GM21390 (cell line): ENCODE results near the gene SMIM44.
"Not testable (repeated sequence)": the region's sequence is repeated elsewhere in the genome, so short reads cannot be mapped to it uniquely, and the experiment has no call there.

Experiments
- ATAC-seq: cut with Tn5 transposase; IDR thresholded peaks from one replicate; pipeline ENCODE4 v1.9.1; 2021; ENCODE audit not compliant: unreplicated experiment

Gene SMIM44

DNA sequence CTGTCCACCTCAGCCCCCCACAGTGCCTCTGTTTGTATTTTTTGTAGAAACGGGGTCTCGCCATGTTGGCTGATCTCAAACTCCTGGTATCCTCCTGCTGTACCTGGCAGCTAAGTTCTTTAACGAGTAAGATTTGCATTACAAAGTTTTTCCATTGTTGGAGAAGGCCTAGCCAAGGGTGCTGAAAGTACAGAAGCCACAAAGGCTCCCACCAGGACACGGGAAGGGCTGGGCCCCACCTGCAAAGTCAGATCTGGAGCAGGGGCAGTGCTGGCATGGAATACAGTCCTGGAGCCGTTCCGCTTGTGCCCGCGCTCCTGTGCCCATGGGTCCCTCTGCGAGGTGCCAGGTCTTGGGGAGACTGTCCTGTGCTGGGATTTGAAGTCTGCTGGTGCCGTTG is 35.0 kb upstream of the SMIM44 start:
- no peak for ATAC-seq

DNA sequence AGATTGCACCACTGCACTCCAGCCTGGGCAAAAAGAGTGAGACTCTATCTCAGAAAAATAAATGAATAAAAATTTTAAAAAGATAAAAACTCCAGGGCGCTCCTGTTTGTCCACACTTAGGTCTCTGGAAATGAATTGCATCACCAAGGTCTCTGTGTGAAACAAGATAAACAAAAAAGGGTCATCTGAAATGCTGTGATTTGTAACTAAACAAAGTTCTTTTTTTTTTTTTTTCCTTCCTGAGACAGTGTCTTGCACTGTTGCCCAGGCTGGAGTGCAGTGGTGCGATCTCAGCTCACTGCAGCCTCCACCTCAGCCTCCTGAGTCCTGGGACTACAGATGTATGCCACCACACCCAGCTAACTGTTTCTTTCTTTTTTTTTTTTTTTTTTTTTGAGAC is 34.4 kb upstream of the SMIM44 start:
- ATAC-seq, result no peak

GRCh38 chr19:3516675-3517207 is 33.5 kb upstream of the SMIM44 start:
- no peak for ATAC-seq

DNA sequence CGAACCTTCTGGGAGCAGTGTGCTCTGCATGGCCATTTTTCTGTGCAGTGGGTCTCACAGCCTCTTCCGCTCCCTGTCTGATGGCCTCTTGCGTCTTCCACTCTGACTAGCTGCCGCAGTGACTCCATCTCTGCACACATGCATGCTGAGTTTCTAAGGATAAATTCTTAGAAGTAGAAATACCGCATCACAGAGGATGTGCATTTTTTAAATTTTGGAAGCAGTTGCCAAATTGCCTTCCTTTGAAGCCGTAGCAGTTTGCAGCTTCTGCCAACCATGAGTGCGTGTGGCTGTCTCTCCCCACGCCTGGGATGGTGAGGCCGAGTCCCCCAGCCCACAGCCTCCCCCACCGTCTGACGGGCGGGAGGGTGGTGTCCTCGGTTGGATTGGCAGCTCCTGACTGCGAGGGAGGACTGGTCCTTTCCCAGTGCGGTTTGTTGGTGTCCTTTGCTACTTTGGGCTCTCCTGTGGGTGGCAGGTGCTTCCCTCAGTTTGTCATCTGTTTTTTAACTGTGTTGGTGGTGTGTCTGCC is 32.7 kb upstream of the SMIM44 start:
- ATAC-seq, result no peak

GRCh38 chr19:3514930-3515329 is 31.7 kb upstream of the SMIM44 start:
- ATAC-seq, result no peak

DNA sequence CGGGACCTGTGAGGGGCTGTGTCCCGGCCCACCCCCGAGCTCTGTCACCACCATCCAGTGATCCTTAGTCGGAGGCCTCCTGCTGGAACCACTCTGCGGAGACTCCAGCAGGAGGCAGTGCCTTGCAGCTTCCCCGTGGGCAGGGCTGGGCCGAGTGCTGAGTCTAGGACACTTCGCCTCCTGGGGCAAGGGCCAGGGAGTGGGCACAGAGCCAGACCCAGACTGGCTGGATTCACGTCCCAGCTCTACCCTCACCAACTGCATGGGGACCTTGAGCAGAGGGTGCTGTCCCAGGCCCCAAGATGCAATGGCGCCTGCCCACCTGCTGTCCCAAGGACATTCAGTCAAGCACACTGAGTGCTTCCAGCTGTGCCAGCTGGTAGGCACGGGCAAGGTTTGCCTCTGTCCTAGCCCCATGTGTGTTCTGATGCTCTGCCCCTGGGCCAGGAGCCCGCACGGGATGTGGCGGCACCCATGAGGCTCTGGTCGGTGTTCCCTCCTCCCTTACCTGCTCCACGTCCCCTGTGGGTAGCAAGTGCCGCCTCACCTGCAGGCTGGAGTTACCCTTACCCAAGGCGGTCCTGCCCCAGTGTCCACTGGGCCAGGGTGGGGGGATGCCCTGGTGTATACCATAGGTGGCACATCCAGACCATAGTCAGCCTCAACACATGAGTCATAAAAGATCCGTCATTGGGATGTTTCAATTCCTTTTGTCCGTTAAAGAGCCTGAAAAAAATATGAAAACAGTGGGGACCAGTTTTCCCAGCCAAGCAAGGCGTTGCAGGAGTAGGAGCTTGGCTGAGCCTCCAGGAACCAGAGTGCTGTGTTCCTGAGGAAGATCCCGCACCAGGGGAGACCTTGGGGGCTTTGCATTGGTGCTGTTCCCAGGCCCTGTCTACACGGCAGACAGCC is 30.2 kb upstream of the SMIM44 start:
- no peak for ATAC-seq

DNA sequence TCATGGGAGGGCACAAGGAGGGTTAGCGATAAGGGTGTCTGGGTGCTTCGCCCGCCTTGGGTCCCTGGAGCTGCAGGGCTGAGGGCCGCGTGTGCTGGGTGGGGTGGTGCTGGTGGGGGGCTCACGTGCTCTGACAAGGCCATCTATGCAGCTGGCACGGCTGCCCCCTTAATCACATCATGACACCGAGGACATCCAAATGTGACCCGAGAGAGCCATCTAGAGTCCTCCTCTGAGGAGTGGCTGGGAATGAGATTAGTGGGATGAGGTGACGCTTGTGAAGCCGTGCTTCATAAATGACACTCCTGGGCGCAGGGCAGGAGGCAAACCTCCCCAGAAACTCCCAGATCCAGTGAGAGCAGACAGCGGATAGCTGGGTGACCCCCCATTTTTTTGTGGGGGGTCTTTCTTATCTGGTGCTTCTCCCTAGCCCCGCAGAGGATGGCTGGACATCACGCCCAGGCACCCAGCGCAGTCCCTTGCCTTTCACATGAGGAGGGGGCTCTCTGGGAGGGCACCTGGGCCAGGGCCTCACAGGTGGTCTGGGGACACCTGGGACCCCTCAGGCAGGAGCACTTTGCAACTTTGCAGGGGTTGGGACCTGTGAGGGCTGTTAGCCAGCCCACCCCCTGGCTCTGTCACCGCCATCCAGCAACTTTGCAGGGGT is 29.5 kb upstream of the SMIM44 start:
- ATAC-seq, result no peak

DNA sequence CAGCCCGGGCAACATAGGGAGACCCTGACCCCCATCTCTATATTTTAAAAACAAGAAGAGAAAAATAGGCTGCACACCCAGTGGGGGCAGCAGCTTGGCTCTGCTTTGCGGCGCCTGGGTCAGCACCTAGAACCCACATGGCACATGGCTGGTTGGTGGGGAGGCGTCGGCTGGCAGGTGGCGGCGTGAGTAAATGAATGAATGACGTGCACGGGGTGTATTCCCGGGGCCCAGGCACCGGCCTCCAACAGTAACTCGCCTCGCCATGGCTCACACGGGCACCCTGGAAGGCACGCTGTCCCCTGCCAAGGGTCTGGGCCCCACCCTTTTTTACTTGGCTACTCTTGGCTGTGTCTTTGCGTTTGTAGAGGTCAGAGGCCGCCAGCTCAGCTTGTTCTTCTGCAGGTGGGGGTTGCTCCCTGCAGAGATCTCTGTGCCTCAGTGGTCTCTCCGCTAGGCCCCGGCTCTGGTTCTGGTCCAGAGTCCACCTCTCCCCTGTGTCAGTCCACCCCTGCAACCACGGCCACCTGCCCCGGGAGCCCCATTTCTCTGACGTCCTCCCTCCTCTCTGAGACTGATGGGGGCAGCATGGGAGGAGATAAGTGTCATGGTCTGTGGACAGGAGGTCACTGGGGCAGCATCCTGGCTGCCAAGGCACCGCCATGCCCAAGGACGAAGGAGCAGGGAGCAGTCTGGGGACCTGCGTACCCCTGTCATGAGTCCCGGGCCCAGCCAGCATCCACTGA is 28.4 kb upstream of the SMIM44 start:
- ATAC-seq, result no peak

DNA sequence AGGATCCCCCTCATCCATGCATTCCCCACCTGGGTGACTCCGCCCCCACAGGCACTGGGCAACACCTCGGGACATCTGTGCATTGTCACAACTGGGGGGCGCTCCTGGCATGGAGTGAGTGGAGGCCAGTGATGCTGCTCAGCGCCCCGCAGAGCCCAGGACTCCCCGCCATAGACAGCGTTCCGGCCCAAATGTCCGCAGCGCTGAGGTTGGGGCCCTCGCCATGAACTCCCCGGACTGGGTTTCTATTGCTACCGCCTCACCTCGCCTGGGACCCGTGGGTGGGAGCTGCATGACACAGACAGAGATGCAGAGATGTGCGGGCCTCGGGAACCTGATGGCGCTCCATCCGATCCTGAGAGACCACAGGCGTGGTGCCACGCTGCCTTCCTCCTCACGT is 27.5 kb upstream of the SMIM44 start:
- no peak for ATAC-seq

DNA sequence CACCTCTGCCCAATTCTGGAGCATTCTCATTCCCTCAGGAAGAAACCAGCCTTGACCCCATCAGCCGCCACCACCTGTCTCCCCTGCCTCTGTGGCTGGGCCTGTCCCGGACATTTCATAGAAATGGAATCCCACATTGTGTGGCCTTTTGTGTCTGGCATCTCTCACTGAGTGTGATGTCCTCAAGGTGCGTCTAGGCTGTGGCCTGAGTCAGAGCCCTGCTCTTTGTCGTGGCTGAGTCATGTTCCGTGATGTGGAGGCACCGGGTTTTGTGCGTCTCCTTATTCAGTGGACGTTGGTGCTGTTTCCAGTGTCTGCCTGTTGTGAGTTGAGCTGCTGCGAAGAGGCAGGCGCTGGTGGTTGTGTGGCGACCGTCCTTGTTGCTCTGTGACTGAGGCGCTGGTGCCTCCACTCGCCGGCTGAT is 26.3 kb upstream of the SMIM44 start:
- ATAC-seq, result no peak

- ATAC-seq, result no peak
These were observed 25.7 kb upstream of the SMIM44 start for GRCh38 chr19:3508771-3509535.

- ATAC-seq, result not testable (repeated sequence)
These were observed 24.9 kb upstream of the SMIM44 start for GRCh38 chr19:3508121-3508661.

DNA sequence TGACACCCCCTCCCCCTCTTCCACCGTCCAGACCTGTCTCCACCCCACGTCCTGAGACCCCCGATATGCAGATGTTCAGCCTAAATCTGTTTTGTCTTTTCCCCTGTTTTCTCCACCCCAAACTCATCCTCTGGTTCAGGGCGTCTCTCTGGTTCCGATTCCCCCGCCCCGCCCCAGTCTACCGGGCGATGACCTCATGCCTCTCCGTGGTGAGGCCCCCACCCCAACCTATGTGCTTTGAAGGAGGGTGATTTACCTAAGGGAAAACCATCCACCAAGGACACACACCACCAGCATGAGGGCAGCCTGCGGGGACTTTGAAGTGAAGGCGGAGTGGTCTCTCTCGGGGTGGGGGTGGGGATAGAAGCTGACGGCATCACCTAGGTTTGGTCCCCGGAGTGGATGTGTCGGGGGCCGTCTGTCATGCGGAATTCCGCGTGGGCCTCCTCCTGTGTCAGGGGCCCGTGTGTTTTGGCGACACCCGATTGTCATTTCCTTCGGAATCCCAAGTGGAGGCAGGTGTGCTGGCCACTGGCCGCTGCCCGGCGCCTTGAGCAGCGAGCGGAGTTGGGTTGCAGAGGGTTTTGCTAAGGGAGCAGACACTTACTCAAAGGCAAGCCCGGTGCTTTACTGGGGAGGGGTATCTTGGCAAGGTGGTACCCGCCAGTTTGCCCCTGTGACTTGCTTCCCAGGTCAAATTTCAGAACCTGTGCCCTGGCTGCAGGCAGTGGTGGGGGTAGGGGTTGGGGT is 24.3 kb upstream of the SMIM44 start:
- no peak for ATAC-seq

GRCh38 chr19:3506384-3507340 is 23.4 kb upstream of the SMIM44 start:
- peak; percentile 9 for ATAC-seq

- peak; percentile 79 for ATAC-seq
These were observed 22.6 kb upstream of the SMIM44 start, which contains the start of gene FZR1 for GRCh38 chr19:3505598-3506383. Gene FZR1, plus strand, starts transcription at chr19:3506311. Its CDS starts 16,679 bp downstream, at chr19:3522990.

DNA sequence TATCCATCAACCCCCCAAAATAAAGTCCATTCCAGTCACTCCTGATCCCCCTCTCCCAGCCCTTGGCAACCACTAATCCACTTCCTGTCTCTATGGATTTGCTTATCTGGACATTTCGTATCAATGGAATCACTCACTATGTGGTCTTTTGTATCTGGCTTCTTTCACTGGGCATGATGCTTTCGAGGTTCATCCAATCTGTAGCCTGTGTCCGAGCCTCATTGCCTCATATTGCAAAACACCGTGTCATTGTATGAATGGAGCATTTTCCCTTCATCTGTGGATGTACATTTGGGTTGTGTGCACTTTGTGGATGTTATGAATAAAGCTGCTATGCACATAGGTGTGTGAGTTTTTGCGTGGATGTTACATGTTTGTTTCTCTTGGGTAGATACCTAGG is 21.5 kb upstream of the SMIM44 start:
- ATAC-seq, result no peak

DNA sequence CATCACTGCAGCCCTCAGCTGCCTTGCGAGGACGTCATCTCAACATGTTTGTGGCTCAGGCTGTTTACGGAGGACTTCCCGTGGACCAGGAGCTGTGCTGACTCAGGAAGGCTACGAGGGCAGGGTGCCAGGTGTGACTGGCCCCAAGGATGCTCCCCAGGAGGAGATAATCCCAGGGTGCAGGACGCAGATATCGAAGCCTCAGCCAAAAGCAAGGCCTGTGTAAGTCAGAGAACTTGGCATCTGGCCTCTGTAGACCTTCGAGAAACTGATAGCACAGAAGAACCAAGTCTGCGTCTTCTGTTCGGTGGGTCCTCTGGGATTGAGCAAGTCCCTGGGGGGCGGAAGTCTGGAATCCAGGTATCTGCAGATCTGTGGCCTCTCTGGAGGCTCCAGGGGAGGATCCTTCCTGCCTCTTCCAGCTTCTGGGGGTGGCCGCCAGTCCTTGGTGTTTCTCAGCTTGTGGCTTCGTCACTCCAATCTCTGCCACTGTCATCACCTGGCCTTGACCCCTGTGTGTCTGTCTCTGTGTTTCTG is 19.9 kb upstream of the SMIM44 start:
- ATAC-seq, result no peak
